ENCODE measurements around the gene TIMM17B. TPM values are rescaled to one million over a fixed set of nuclear protein-coding genes. Genes with fewer than 3 reads are reported as not detected.
A peak's percentile ranks its signal among the peaks of the same experiment; 100 is the strongest.

The TIMM17B gene
- total RNA-seq, 1 donor from 2014 or later, result 58.2 TPM

DNA sequence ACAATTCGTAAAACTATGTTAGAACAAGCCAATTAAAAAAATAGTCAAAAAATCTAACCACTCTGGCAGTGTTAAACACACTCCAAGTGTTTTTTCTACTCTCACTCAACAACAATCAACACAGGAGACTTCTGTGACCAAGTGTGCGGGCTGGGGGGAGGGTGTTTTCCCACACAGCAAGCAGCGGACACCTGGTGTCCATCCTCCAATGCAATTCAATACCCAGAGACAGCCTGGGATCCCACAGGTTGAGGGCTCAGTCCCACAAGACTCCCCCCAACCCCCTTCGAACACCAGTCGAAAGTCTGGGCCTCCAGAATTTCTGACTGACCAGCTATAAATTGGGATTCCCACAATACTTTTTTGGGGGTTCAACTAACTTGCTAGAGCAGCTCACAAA is 29.6 kb upstream of the TIMM17B start:
- TF ChIP-seq, protein P1, sequence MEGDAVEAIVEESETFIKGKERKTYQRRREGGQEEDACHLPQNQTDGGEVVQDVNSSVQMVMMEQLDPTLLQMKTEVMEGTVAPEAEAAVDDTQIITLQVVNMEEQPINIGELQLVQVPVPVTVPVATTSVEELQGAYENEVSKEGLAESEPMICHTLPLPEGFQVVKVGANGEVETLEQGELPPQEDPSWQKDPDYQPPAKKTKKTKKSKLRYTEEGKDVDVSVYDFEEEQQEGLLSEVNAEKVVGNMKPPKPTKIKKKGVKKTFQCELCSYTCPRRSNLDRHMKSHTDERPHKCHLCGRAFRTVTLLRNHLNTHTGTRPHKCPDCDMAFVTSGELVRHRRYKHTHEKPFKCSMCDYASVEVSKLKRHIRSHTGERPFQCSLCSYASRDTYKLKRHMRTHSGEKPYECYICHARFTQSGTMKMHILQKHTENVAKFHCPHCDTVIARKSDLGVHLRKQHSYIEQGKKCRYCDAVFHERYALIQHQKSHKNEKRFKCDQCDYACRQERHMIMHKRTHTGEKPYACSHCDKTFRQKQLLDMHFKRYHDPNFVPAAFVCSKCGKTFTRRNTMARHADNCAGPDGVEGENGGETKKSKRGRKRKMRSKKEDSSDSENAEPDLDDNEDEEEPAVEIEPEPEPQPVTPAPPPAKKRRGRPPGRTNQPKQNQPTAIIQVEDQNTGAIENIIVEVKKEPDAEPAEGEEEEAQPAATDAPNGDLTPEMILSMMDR (IDR thresholded peaks at IDR 0.05; ENCODE audit: insufficient read depth, low read depth, low read length), result no peak
- no peak for TF ChIP-seq EZH2 (IDR thresholded peaks at IDR 0.05; ENCODE audit: insufficient read depth, low read length)
- Histone ChIP-seq H4K20me1 (ENCODE audit: insufficient read depth, low read length) (peaks cover 8% of the 10 kb centered on the region), H3K4me1 (ENCODE audit: insufficient read depth, low read length) (no peaks in the 10 kb centered on the region), H3K9ac (ENCODE audit: low read length) (no peak overlapping the region), H3K27ac (ENCODE audit: low read depth, low read length) (no peak overlapping the region), H2AFZ (ENCODE audit: low read depth, low read length) (no peak overlapping the region), H3K27me3 (ENCODE audit: insufficient read depth, low read length) (no peaks in the 10 kb centered on the region), H3K4me2 (ENCODE audit: low read length) (no peak overlapping the region), H3K9me3 (ENCODE audit: insufficient read depth, low read depth, low read length) (no peaks in the 10 kb centered on the region), H3K4me3 (ENCODE audit: insufficient read depth, low read depth, low read length) (no peak overlapping the region), H3K36me3 (ENCODE audit: insufficient read depth, low read length) (peaks cover 6% of the 10 kb centered on the region), H3K79me2 (ENCODE audit: insufficient read depth, low read length) (peaks cover 4% of the 10 kb centered on the region)
- no peaks in the 10 kb centered on the region for H3K27me3 Mint-ChIP-seq (ENCODE audit: low read depth, unreplicated experiment)
- FAIRE-seq (no peak), DNase-seq (ENCODE audit: low read depth) (no peak)
- peaks cover 5% of the 10 kb centered on the region for H3K4me1 Mint-ChIP-seq (ENCODE audit: low read depth, unreplicated experiment)
- peak overlapping the region; percentile 14 for H3K4me3 Mint-ChIP-seq (ENCODE audit: unreplicated experiment)
- no peak overlapping the region for H3K27ac Mint-ChIP-seq (ENCODE audit: unreplicated experiment)
- no peaks in the 10 kb centered on the region for H3K9me3 Mint-ChIP-seq (ENCODE audit: unreplicated experiment)
- peaks cover 8% of the 10 kb centered on the region for H3K36me3 Mint-ChIP-seq (ENCODE audit: low read depth, unreplicated experiment)

DNA sequence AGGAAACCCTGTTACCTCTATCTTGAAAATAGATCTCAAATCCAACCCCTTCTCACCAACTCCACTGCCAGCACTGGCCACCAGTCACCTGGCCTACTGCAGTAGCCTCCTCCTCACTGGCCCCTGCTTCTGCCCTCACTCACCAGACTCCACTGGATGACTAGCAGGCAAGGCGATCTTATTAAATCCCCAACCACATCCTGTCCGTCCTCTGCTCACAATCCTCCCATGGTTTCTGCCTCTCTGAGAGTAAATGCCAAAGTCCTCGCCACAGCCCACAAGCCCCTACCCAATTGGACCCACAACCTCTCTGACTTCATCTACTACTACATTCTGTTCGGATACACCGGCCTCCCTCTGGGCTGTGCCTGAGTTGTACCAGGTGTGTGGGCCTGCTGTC is 26.7 kb upstream of the TIMM17B start:
- H3K4me3 Mint-ChIP-seq (ENCODE audit: unreplicated experiment), result no peak overlapping the region
- Histone ChIP-seq H3K9me3 (ENCODE audit: insufficient read depth, low read depth, low read length) (no peaks in the 10 kb centered on the region), H3K4me2 (ENCODE audit: low read length) (no peak overlapping the region), H3K79me2 (ENCODE audit: insufficient read depth, low read length) (peaks cover 4% of the 10 kb centered on the region), H3K27ac (ENCODE audit: low read depth, low read length) (no peak overlapping the region), H3K36me3 (ENCODE audit: insufficient read depth, low read length) (peaks cover 6% of the 10 kb centered on the region), H3K4me1 (ENCODE audit: insufficient read depth, low read length) (peaks cover 10% of the 10 kb centered on the region), H3K9ac (ENCODE audit: low read length) (no peak overlapping the region), H2AFZ (ENCODE audit: low read depth, low read length) (no peak overlapping the region), H3K27me3 (ENCODE audit: insufficient read depth, low read length) (no peaks in the 10 kb centered on the region), H3K4me3 (ENCODE audit: insufficient read depth, low read depth, low read length) (no peak overlapping the region), H4K20me1 (ENCODE audit: insufficient read depth, low read length) (peaks cover 20% of the 10 kb centered on the region)
- DNase-seq (ENCODE audit: low read depth) (no peak), FAIRE-seq (no peak)
- no peak for TF ChIP-seq EZH2 (IDR thresholded peaks at IDR 0.05; ENCODE audit: insufficient read depth, low read length)
- TF ChIP-seq, protein P1 (IDR thresholded peaks at IDR 0.05; ENCODE audit: insufficient read depth, low read depth, low read length), result no peak
- peaks cover 8% of the 10 kb centered on the region for H3K36me3 Mint-ChIP-seq (ENCODE audit: low read depth, unreplicated experiment)
- peaks cover 11% of the 10 kb centered on the region for H3K4me1 Mint-ChIP-seq (ENCODE audit: low read depth, unreplicated experiment)
- no peak overlapping the region for H3K27ac Mint-ChIP-seq (ENCODE audit: unreplicated experiment)
- H3K9me3 Mint-ChIP-seq (ENCODE audit: unreplicated experiment), result no peaks in the 10 kb centered on the region
- no peaks in the 10 kb centered on the region for H3K27me3 Mint-ChIP-seq (ENCODE audit: low read depth, unreplicated experiment)

DNA sequence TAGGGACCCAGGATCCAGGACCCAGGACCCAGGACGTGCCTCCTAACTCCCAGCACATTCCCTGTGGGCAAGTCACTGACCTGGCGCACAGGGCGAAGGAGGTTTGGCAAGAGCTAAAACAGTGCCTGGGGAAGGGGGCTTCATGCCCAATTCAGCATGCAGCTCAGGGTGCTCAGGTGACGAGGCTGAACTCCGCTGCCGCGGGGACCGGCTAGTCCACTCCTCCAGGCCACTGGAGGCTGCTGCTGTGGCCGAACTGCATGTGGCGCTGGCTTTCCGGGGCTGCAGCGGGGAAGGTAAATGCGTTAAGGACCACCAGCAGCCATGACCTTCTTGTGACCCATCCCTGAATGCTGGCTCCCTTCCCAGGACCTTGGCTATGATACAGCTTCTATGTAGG is 26.2 kb upstream of the TIMM17B start:
- Histone ChIP-seq H3K27ac (ENCODE audit: low read depth, low read length) (no peak overlapping the region), H3K4me1 (ENCODE audit: insufficient read depth, low read length) (peaks cover 13% of the 10 kb centered on the region), H3K9me3 (ENCODE audit: insufficient read depth, low read depth, low read length) (no peaks in the 10 kb centered on the region), H3K9ac (ENCODE audit: low read length) (no peak overlapping the region), H3K27me3 (ENCODE audit: insufficient read depth, low read length) (no peaks in the 10 kb centered on the region), H2AFZ (ENCODE audit: low read depth, low read length) (no peak overlapping the region), H3K79me2 (ENCODE audit: insufficient read depth, low read length) (peaks cover 4% of the 10 kb centered on the region), H3K4me2 (ENCODE audit: low read length) (no peak overlapping the region), H3K36me3 (ENCODE audit: insufficient read depth, low read length) (peaks cover 6% of the 10 kb centered on the region), H4K20me1 (ENCODE audit: insufficient read depth, low read length) (peaks cover 21% of the 10 kb centered on the region), H3K4me3 (ENCODE audit: insufficient read depth, low read depth, low read length) (no peak overlapping the region)
- no peaks in the 10 kb centered on the region for H3K9me3 Mint-ChIP-seq (ENCODE audit: unreplicated experiment)
- DNase-seq (ENCODE audit: low read depth) (no peak), FAIRE-seq (no peak)
- peaks cover 8% of the 10 kb centered on the region for H3K36me3 Mint-ChIP-seq (ENCODE audit: low read depth, unreplicated experiment)
- no peak overlapping the region for H3K27ac Mint-ChIP-seq (ENCODE audit: unreplicated experiment)
- H3K4me1 Mint-ChIP-seq (ENCODE audit: low read depth, unreplicated experiment), result peaks cover 11% of the 10 kb centered on the region
- H3K4me3 Mint-ChIP-seq (ENCODE audit: unreplicated experiment), result no peak overlapping the region
- no peaks in the 10 kb centered on the region for H3K27me3 Mint-ChIP-seq (ENCODE audit: low read depth, unreplicated experiment)
- TF ChIP-seq, protein P1 (IDR thresholded peaks at IDR 0.05; ENCODE audit: insufficient read depth, low read depth, low read length), result no peak
- no peak for TF ChIP-seq EZH2 (IDR thresholded peaks at IDR 0.05; ENCODE audit: insufficient read depth, low read length)
